Fibroblast of villous mesenchyme (primary cell): ENCODE results near the gene PDXK. TPM values are rescaled to one million over a fixed set of nuclear protein-coding genes. Genes with fewer than 3 reads are reported as not detected.

Experiments used
- DNase-seq: peaks from one replicate; pipeline ENCODE4 v3.0.0-alpha.2; 2010; ENCODE audit warnings: low read depth
- H3K4me3 ChIP-seq: 2 replicates; pipeline ENCODE4 v1.5.1; 2011; ENCODE audit warnings: low read depth, mild to moderate bottlenecking, low read length
- total RNA-seq: library from RNA; depleted of rRNA; stranded (reverse); fragments of >200 nt; gene quantifications from 2 replicates; pipeline ENCODE4 v1.2.3, GENCODE V29; 2012
- TF ChIP-seq, protein P1 (sequence below): IDR thresholded peaks from 2 replicates; pipeline ENCODE4 v1.5.1; 2012; ENCODE audit warnings: low read depth, mild to moderate bottlenecking, low read length; ENCODE audit not compliant: insufficient read depth

PDXK gene
- total RNA-seq, 1 donor: 88.1 TPM

DNA sequence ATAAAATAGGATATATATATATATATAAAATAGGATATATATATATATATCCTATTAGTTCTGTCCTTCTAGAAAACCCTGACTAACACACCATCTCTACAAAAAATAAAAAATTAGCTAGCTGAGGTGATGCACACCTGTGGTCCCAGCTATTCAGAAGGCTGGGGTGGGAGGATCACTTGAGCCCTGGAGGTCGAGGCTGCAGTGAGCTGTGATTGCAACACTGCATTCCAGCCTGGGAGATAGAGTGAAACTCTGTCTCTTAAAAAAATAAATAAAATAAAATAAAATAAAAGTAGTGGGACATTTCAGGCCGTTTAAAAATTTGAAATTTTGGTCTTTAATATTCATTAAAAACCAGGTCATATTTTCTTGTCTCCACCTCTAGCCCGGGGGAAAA lies 66.2 kb downstream of the PDXK start:
- TF ChIP-seq, protein P1, sequence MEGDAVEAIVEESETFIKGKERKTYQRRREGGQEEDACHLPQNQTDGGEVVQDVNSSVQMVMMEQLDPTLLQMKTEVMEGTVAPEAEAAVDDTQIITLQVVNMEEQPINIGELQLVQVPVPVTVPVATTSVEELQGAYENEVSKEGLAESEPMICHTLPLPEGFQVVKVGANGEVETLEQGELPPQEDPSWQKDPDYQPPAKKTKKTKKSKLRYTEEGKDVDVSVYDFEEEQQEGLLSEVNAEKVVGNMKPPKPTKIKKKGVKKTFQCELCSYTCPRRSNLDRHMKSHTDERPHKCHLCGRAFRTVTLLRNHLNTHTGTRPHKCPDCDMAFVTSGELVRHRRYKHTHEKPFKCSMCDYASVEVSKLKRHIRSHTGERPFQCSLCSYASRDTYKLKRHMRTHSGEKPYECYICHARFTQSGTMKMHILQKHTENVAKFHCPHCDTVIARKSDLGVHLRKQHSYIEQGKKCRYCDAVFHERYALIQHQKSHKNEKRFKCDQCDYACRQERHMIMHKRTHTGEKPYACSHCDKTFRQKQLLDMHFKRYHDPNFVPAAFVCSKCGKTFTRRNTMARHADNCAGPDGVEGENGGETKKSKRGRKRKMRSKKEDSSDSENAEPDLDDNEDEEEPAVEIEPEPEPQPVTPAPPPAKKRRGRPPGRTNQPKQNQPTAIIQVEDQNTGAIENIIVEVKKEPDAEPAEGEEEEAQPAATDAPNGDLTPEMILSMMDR: no peak
- no peak for DNase-seq
- H3K4me3 ChIP-seq: no peak overlapping the region

DNA sequence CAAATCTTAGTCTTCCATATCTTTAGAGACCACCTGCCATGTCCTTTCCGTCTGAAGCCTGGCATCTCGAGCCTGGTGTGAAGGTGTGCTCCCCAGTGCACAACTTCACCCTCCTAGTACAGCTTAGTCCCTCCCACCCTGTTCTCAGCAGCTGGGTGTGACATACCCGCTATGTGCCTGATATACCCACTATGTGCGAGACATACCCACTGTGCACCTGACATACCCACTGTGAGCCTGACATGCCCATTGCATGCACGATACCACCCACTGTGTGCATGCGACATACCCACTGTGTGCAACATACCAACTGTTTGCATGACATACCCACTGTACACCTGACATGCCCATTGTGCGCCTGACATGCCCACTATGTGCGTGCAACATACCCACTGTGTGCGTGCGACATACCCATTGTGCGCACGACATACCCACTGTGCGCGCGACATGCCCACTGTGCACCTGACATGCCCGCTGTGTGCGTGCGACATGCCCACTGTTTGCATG lies 67.4 kb downstream of the PDXK start:
- TF ChIP-seq, protein P1: no peak
- no peak for DNase-seq
- H3K4me3 ChIP-seq: no peak overlapping the region

DNA sequence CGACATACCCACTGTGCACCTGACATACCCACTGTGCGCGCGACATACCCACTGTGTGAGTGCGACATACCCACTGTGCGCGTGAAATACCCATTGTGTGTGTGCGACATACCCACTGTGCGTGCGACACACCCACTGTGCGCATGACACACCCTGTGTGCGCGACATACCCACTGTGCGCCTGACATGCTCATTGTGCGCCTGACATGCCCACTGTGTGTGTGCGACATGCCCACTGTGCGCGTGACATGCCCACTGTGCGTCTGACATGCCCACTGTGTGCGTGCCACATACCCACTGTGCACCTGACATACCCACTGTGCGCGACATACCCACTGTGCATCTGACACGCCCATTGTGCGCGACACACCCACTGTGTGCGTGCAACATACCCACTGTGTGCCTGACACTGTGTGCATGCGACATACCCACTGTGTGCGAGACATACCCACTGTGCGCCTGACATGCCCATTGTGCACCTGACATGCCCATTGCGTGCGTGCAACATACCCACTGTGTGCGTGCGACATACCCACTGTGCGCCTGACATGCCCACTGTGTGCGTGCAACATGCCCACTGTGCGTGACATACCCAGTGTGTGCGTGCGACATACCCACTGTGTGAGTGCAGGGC lies 68.0 kb downstream of the PDXK start:
- TF ChIP-seq, protein P1: no peak
- no peak overlapping the region for H3K4me3 ChIP-seq
- DNase-seq: no peak

DNA sequence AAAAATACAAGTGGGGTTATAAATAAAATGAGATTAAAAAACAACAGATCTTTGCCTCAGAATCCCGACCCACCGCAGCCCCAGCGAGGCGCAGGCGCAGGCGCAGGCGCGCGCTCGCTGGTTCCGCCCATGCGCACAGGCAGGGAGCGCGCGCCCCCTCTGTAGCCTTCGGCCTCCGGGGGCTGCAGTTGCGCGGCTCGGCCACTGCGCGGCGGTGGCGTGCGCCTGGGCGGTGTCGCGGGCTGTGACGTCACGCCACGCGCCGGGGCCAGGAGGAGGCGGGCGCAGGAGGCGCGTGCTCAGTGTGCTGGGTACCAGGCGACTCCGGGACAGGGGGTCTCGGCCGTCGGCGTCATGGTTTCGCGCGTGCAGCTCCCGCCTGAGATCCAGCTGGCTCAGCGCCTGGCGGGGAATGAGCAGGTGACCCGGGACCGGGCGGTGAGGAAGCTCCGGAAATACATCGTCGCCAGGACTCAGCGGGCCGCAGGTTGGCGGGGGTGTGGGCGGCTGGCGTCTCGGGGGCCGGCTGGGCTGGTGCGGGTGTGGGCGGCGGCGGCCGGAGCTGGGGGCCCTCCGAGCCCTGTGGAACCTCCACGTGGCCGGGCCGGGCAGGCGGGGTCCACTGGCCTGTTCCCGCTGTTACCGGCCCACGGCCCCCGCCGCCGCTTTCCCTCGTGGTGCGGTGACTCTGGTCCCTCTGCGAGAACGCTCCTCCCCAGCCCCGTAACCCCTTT lies 70.5 kb downstream of the PDXK start, which contains the start of gene RRP1:
RRP1 (plus strand) TSS at position 302 of the 734 bp plus-strand sequence; CDS start at position 355, 53 bp downstream.
- TF ChIP-seq, protein P1: peak; percentile 87

DNA sequence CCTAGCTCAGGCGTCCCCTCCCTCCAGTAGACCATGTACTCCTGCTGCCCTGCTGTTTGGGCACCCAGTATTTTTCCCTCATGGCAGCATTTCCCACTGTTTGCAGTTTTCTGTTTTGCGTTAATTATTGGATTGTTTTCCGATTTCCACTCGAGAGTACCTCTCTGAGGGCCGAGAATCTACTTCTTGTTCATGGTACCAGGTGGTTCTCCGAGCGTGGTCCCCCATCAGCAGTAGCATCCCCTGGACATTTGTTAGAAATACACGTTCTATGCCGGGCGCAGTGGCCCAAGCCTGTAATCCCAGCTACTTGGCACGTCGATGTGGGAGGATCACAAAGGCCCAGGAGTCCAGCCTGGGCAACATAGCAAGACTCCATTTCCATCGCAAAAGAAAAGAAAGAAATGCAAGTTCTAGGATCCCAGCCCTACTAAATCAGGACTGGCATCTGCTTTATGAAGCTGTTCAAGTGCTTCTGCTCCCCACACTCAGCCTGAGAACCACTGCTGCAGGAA lies 71.1 kb downstream of the PDXK start:
- peak overlapping the region; percentile 93 for H3K4me3 ChIP-seq
- TF ChIP-seq, protein P1: no peak
- DNase-seq: no peak

More for the DNA sequence above, 70.5 kb downstream of the PDXK start, which contains the start of gene RRP1:
- peak within 1 kb of the TSS; percentile 93 for H3K4me3 ChIP-seq
- peak; percentile 87 for DNase-seq

DNA sequence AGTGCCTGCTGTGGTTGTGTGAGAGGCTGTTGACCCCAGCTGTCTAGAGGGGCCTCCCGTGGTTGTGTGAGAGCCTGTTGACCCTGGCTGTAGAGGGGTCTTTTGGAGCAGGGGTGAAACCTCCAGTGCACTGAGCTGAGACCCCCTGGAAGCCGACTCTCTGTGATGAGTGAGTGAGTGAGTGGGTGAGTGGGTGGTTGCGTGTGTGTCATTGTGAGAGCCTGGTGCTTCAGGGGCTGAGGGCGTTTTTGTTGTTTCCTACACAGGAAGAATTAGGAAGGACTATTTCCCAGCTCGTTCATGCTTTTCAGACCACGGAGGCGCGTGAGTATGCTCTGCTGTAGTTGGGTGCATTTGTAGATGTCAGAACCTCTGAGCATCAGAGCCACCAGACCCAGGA lies 73.5 kb downstream of the PDXK start:
- TF ChIP-seq, protein P1: no peak
- H3K4me3 ChIP-seq: no peak overlapping the region
- DNase-seq: no peak
